ENCODE measurements around the gene DDI1.

DNA sequence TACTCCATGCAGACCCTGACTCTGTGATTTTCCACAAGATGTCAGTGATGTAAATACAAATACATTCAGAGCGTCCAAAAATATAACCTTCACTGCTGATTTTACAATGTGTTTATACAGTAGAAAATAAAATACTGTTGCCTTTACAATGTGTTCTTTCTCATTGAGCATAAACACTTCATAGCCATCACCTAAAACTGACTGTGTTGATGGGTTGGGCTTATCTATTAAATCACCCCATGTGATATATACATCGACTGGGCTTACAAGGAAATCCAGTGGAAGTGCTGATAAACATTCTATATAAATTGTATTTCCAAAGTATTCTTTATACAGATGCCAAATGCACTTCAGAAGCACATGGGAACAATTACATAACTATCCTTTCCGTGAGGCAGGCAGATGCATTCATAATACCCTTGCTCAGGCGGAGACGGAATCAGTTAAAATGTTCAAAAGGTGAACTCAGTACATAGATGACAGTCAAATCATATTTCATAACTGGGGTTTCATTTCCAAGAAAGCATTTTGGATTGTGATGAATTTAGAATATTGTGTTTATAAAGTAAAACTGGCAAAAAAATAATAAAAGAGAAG is 27.7 kb downstream of the DDI1 start:
- TF ChIP-seq, protein P1, sequence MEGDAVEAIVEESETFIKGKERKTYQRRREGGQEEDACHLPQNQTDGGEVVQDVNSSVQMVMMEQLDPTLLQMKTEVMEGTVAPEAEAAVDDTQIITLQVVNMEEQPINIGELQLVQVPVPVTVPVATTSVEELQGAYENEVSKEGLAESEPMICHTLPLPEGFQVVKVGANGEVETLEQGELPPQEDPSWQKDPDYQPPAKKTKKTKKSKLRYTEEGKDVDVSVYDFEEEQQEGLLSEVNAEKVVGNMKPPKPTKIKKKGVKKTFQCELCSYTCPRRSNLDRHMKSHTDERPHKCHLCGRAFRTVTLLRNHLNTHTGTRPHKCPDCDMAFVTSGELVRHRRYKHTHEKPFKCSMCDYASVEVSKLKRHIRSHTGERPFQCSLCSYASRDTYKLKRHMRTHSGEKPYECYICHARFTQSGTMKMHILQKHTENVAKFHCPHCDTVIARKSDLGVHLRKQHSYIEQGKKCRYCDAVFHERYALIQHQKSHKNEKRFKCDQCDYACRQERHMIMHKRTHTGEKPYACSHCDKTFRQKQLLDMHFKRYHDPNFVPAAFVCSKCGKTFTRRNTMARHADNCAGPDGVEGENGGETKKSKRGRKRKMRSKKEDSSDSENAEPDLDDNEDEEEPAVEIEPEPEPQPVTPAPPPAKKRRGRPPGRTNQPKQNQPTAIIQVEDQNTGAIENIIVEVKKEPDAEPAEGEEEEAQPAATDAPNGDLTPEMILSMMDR (conservative IDR thresholded peaks at IDR 0.05; ENCODE audit: low read depth, low read length): no peak
- TF ChIP-seq POLR2A (IDR thresholded peaks at IDR 0.05; ENCODE audit: low read depth, low read length): no peak

Measured in IMR-90 (cell line).